ENCODE data around the gene COPS9. TPM values are rescaled to one million over a fixed set of nuclear protein-coding genes. Genes with fewer than 3 reads are reported as not detected.

COPS9 gene
- total RNA-seq, 3 donors from 2014 or later = 171 to 191 (median 172) TPM

- peaks cover 29% of the 10 kb centered on the region for H3K4me1 Mint-ChIP-seq (ENCODE audit: low read depth)
- H3K4me3 Mint-ChIP-seq = peak overlapping the region; percentile 31
- H3K27me3 Mint-ChIP-seq (ENCODE audit: low read depth) = no peaks in the 10 kb centered on the region
- H3K36me3 Mint-ChIP-seq (ENCODE audit: insufficient read depth) = no peaks in the 10 kb centered on the region
- no peak for DNase-seq
- no peak for ATAC-seq
- H3K9me3 Mint-ChIP-seq = no peaks in the 10 kb centered on the region
Measured at GRCh38 chr2:240138254-240138984, 2.3 kb upstream of the COPS9 start.

DNA sequence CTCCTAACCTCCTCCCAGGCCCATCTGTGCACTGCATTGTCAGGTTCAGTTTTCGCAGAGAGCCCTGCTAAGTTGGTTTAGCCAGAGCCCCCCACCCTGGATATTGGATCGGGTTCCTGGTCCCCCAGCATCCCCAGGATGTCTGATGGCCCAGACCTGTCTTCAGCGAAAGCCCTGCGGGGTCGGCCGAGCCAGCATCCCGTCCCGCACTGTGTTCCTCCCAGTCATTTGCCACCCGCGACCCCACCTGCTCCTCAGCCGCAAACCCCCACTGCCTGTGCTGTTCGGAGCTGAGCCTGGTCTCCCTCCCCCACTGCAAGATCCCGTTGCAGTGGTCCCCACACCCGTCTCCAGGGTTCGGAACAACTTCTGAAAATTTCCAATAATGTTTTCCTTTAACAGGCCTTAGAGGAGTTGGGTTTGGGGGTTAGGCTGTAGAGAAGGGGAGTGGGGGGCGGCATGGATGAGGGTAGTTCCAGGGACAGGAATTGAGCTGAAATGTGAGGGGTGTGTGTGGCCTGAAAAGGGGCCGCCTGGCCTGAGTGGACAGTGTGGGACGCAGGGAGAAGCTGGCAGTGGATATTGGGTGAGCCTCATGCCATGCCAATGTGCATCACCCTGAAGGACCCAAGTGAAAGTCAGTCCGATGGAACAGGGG is 1.6 kb upstream of the COPS9 start:
- Mint-ChIP-seq H3K36me3 (ENCODE audit: insufficient read depth) (peaks cover 4% of the 10 kb centered on the region), H3K4me3 (peak overlapping the region; percentile 96), H3K27me3 (ENCODE audit: low read depth) (no peaks in the 10 kb centered on the region), H3K4me1 (ENCODE audit: low read depth) (peaks cover 31% of the 10 kb centered on the region), H3K9me3 (no peaks in the 10 kb centered on the region)
- ATAC-seq (no peak), DNase-seq (no peak)

- DNase-seq (no peak), ATAC-seq (peak; percentile 31 to 42)
- Mint-ChIP-seq H3K36me3 (ENCODE audit: insufficient read depth) (peaks cover 9% of the 10 kb centered on the region), H3K27me3 (ENCODE audit: low read depth) (no peaks in the 10 kb centered on the region), H3K4me3 (peak overlapping the region; percentile 96), H3K4me1 (ENCODE audit: low read depth) (peaks cover 31% of the 10 kb centered on the region), H3K9me3 (no peaks in the 10 kb centered on the region)
Measured at GRCh38 chr2:240136671-240137292, 677 bp upstream of the COPS9 start.

DNA sequence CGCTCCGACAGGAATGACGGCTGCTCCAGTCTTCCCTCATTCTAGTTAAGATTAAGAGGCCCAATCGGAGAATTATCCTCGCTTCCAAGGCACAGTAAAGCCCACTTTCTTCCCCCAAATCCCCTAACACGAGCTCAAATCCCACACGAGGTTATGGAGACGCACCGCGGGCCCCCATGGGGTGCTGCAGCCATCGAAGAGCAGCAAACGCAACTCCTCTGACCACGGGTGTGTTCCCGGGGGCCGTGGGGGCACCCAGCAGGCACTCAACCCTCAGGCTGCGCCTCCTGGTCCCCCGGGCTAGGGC is 446 bp downstream of the COPS9 start:
- DNase-seq = no peak
- no peaks in the 10 kb centered on the region for H3K27me3 Mint-ChIP-seq (ENCODE audit: low read depth)
- no peaks in the 10 kb centered on the region for H3K9me3 Mint-ChIP-seq
- peaks cover 31% of the 10 kb centered on the region for H3K4me1 Mint-ChIP-seq (ENCODE audit: low read depth)
- ATAC-seq = peak; percentile 21 to 36
- H3K4me3 Mint-ChIP-seq = peak overlapping the region; percentile 96
- peaks cover 16% of the 10 kb centered on the region for H3K36me3 Mint-ChIP-seq (ENCODE audit: insufficient read depth)

DNA sequence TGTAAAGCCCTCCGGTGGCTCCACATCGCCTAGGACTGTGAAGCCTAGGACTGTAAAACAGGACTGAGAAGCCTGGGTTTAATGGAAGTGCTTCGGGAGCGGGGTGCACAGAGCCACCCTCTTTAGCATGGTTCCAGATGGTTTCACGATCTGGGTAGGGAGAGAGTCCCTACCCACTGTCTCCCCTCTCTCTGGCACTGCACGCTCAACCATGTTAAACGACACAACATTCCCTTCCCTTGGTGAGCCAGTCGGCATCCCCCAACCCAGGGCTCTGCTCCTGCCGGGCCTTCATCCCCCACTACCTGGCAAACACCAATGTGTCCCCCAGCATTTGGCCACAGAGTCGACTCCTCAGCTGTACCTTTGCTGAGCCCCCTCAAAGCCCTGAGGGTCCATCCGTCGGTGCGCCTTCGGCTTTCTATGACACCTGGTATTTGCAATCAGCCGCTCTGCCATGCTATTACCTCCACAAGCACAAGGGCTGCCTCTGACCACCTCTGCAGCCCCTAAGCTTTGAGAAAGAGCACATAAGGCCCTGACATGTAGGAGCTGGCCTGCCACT is 1.1 kb downstream of the COPS9 start:
- no peak for ATAC-seq
- no peaks in the 10 kb centered on the region for H3K27me3 Mint-ChIP-seq (ENCODE audit: low read depth)
- peaks cover 21% of the 10 kb centered on the region for H3K36me3 Mint-ChIP-seq (ENCODE audit: insufficient read depth)
- peak overlapping the region; percentile 96 for H3K4me3 Mint-ChIP-seq
- no peak for DNase-seq
- H3K4me1 Mint-ChIP-seq (ENCODE audit: low read depth) = peaks cover 31% of the 10 kb centered on the region
- H3K9me3 Mint-ChIP-seq = no peaks in the 10 kb centered on the region

GRCh38 chr2:240134466-240134865 is 1.6 kb downstream of the COPS9 start:
- Mint-ChIP-seq H3K36me3 (ENCODE audit: insufficient read depth) (peaks cover 27% of the 10 kb centered on the region), H3K4me1 (ENCODE audit: low read depth) (peaks cover 31% of the 10 kb centered on the region)
- no peak for DNase-seq

GRCh38 chr2:240133401-240133800 is 2.7 kb downstream of the COPS9 start:
- no peak for ATAC-seq
- H3K9me3 Mint-ChIP-seq = no peaks in the 10 kb centered on the region
- H3K27me3 Mint-ChIP-seq (ENCODE audit: low read depth) = no peaks in the 10 kb centered on the region
- H3K4me1 Mint-ChIP-seq (ENCODE audit: low read depth) = peaks cover 31% of the 10 kb centered on the region
- peaks cover 31% of the 10 kb centered on the region for H3K36me3 Mint-ChIP-seq (ENCODE audit: insufficient read depth)
- H3K4me3 Mint-ChIP-seq = peak overlapping the region; percentile 29
- DNase-seq = no peak

More at GRCh38 chr2:240134466-240134865, 1.6 kb downstream of the COPS9 start:
- Mint-ChIP-seq H3K4me3 (peak overlapping the region; percentile 96), H3K9me3 (no peaks in the 10 kb centered on the region), H3K27me3 (ENCODE audit: low read depth) (no peaks in the 10 kb centered on the region)
- no peak for ATAC-seq

- ATAC-seq (no peak), DNase-seq (no peak)
- Mint-ChIP-seq H3K36me3 (ENCODE audit: insufficient read depth) (peaks cover 38% of the 10 kb centered on the region), H3K4me3 (no peak overlapping the region), H3K27me3 (ENCODE audit: low read depth) (no peaks in the 10 kb centered on the region), H3K9me3 (no peaks in the 10 kb centered on the region), H3K4me1 (ENCODE audit: low read depth) (peaks cover 31% of the 10 kb centered on the region)
Measured at GRCh38 chr2:240132651-240132980, 3.5 kb downstream of the COPS9 start.

DNA sequence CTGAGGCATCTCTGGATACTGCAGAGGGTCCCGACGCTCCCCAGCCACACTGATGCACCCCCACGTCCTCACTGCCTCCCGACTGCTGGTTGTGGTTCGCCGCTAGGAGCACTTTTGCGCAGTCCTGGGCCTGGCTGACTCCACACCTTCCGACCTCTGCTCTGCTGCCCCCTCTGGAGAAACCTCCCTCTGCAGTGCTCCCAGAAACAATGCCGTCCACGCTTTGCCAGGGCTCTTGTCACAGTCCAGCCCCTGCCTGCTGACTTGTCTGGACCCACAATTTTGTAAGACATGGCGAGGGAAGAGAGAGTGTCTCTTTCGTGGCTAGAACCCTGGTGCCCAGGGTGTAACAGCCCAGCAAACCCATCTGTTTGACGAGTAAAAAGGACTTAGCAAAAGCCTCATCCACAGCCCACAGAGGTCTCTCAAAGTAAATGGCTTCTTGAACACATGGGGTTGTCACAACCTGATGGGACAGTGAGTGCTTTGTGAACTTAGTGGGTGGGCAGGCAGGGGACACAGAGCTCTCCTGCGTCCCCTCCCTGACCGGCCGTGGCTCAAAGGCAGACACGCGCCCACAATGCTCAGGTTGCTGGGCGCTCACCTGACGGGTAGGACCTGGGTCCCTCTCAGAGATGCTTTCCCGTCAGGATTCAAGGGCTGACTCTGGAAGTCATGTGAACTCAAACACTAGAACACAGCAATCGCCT is 4.0 kb downstream of the COPS9 start:
- Mint-ChIP-seq H3K36me3 (ENCODE audit: insufficient read depth) (peaks cover 41% of the 10 kb centered on the region), H3K27me3 (ENCODE audit: low read depth) (no peaks in the 10 kb centered on the region), H3K4me3 (no peak overlapping the region), H3K9me3 (no peaks in the 10 kb centered on the region), H3K4me1 (ENCODE audit: low read depth) (peaks cover 29% of the 10 kb centered on the region)
- no peak for ATAC-seq
- no peak for DNase-seq

- DNase-seq = no peak
- Mint-ChIP-seq H3K36me3 (ENCODE audit: insufficient read depth) (peaks cover 47% of the 10 kb centered on the region), H3K9me3 (no peaks in the 10 kb centered on the region), H3K27me3 (ENCODE audit: low read depth) (no peaks in the 10 kb centered on the region), H3K4me1 (ENCODE audit: low read depth) (peaks cover 23% of the 10 kb centered on the region), H3K4me3 (no peak overlapping the region)
- ATAC-seq = no peak
Measured at GRCh38 chr2:240131296-240131695, 4.8 kb downstream of the COPS9 start.

DNA sequence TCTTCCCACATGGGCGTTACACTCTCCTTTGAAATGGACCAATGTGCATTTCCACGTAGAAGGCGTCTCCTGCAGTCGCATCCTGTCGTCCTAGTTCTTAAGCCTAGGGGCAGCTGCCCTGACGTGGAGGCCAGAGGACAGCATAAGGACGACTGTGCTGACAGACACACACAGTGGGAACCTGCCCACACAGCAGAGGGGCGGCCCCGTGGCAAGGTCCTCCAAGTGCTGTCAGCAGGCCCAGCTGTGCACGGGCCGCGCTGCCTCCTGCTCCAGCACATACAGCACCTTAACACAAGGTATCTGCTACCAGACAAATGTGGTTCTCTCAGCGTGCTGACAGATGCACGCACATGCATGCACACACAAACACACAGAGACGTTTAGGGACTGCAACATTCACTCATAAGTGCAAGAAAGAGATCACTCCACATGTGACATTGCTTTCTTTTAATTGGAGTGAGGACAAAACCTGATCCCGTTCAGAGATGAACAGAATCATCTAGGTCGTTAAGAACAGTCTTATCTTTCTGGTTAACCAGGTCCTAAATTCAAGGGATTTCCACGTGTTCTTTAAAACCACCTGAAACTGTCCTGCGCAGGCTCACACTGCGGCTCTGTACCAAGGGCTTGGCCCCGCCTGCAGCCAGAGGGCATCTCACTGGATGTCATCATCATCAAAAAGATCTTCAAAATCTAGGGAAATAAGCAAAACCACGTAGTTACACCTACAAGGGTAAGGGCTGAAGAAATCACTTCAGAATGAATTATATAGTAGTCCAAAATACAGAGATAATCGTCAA is 5.5 kb downstream of the COPS9 start:
- no peaks in the 10 kb centered on the region for H3K9me3 Mint-ChIP-seq
- H3K27me3 Mint-ChIP-seq (ENCODE audit: low read depth) = no peaks in the 10 kb centered on the region
- peaks cover 49% of the 10 kb centered on the region for H3K36me3 Mint-ChIP-seq (ENCODE audit: insufficient read depth)
- no peak overlapping the region for H3K4me3 Mint-ChIP-seq
- ATAC-seq = no peak
- DNase-seq = peak; percentile 2
- peaks cover 21% of the 10 kb centered on the region for H3K4me1 Mint-ChIP-seq (ENCODE audit: low read depth)

DNA sequence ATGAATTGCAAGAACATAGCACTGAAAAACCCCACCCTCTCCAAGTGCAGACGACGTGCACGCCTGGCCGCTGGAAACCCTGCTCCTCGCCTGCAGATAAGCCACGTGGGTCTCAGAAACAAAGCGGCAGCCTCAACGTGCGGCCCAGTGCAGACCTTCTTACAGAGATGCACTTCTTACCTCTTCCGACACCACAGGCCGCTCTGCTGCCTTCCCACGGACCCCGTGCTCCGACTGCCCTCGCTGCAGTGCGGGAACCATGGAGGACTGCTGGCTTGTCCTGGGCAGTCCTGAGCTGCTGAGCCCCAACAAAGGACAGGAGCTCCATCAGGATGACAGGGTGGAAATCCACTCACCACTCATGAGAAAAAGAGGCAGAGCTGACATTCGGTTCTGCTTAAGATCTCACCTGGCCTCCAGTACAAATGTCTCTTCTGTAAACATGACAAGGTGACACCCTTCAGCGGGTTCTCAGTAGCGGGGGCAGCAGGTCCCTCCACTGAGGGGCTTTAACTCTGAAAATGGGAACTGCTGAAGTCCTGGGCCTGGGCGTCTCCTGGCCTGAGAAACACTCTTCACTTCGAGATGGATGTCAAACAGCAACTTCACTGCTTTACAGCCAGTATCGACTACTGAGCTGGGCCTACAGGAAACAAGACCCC is 6.2 kb downstream of the COPS9 start:
- H3K36me3 Mint-ChIP-seq (ENCODE audit: insufficient read depth) = peaks cover 51% of the 10 kb centered on the region
- no peak overlapping the region for H3K4me3 Mint-ChIP-seq
- H3K9me3 Mint-ChIP-seq = no peaks in the 10 kb centered on the region
- peaks cover 14% of the 10 kb centered on the region for H3K4me1 Mint-ChIP-seq (ENCODE audit: low read depth)
- H3K27me3 Mint-ChIP-seq (ENCODE audit: low read depth) = no peaks in the 10 kb centered on the region
- DNase-seq (peak; percentile 1), ATAC-seq (no peak)

- no peak for ATAC-seq
- Mint-ChIP-seq H3K4me3 (no peak overlapping the region), H3K27me3 (ENCODE audit: low read depth) (no peaks in the 10 kb centered on the region), H3K4me1 (ENCODE audit: low read depth) (peaks cover 8% of the 10 kb centered on the region), H3K9me3 (no peaks in the 10 kb centered on the region), H3K36me3 (ENCODE audit: insufficient read depth) (peaks cover 51% of the 10 kb centered on the region)
- DNase-seq = no peak
Measured at GRCh38 chr2:240129311-240129710, 6.8 kb downstream of the COPS9 start.

Data from activated T-cell treated with anti-CD3 and anti-CD28 coated beads, Interleukin-2, amount 50 U/mL, for 4 hours (primary cell).